Kidney tubule cell (primary cell): ENCODE results near the gene TRIM31.

Experiments used
- DNase-seq: peaks from one replicate; pipeline ENCODE4 v3.0.0-alpha.2; 2018; ENCODE audit warnings: low spot score

The TRIM31 gene, protein sequence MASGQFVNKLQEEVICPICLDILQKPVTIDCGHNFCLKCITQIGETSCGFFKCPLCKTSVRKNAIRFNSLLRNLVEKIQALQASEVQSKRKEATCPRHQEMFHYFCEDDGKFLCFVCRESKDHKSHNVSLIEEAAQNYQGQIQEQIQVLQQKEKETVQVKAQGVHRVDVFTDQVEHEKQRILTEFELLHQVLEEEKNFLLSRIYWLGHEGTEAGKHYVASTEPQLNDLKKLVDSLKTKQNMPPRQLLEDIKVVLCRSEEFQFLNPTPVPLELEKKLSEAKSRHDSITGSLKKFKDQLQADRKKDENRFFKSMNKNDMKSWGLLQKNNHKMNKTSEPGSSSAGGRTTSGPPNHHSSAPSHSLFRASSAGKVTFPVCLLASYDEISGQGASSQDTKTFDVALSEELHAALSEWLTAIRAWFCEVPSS

DNA sequence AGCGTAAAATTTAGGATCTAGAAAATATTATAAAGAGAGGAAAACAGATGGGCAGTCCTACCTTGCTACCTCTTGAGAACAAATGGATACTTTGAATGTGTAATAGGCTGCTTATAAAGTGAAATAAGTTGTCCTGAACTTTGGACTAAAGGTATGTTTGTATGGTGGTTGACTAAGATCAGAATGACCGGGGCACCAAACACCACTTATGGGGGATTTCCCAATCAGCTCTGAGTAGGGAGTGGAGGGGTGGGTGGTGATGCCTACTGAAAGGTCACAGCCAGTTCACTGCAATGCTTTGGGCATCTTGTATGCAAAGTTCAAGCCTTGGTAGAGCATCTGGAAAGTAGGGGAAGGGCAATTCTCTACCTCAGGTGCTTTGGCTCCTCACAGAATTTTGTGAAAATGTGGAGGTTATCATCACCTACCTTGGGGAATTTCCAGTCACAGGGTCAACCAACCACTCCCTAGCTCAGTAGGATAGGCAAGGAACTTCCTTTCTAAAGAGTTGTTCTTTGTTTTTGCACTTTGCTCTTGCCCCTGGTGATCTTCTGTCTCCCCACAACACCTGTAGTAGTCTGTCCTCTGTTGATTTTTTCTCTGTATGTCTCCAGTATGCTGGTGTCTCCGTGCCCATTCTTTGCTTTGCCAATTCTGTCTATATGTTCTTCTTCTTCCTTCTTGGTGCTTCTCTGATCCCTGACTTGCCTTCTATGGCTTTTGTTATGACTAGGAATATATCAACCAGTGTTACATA lies at the start of gene TRIM31:
TSS of gene TRIM31 (minus strand) at position 88 of the 757 bp plus-strand sequence. CDS start 285 bp downstream, outside the sequence.
- DNase-seq: peak; percentile 29

- no peak for DNase-seq
Observed at GRCh38 chr6:30162265-30163089, 49.6 kb upstream of the TRIM31 start.

DNA sequence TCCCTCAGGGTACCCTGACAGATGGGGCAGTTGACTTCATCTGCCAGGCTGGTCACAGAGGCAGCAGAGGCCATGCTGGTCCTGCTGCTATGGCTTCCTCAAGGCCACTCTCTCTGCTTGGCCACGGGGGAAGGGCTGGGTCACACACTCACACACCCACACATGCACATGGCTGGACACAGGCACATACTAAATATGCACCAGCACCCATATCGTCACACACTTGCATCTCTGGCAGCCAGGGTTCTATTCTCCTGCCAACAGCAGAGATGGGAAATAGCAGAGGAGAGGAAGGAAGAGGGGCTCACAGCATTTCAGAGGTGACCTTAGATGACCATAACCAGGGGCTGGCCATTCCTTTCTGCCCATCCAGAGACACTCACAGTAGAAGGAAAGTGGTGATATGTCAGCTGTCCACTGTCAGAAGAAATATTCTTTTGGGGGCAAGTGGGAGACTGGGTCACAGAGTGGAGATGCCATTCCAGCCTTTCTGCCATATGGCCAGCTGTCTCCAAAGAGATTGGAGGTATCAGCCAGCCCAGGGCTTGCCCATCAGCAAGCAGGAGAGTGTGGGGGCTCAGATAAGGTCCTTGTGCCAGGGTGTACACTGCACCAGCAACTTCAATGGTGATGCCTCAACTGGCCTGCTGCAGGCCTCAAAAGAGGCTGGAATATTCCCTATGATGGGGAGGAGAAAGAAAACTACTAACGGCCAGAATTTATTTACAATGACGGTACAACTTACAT lies 48.1 kb upstream of the TRIM31 start, which contains the start of gene TRIM10:
TSS of gene TRIM10 (minus strand) at position 427 of the 747 bp plus-strand sequence. CDS start at position 74, 353 bp downstream.
- DNase-seq: no peak

DNA sequence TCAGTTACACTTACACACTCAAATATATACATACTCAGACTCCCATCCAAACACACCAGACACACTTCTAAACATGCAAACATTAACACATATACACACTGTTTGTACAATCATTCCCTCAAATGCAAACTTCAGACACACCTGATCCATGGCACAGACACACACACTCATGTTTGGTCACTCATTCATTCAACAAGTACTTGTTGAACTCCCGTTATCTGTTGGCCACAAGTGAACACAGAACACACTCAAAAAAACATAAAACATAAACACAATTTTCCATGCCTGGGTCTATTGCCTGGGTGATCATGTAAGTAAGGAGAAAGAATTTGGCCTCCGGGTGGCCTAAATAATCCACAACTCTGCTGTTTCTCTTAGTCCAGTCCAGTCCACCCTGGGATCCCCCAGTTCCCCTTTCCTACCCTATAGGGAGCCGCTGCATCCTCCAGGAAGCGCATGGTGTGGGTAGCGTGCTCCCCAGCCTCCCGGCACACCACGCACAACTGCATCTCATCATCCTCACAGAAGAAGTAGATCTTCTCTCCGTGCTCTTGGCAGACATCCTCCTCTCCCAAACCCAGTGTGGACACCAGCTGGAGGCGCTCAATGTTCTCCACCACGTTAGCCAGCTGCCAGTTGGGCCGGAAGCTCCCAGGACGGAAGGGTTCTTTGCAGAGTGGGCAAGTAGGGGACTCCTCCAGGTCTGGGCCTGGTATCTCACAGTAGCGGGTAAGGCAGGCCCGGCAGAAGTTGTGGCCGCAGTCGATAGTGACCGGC lies 47.3 kb upstream of the TRIM31 start:
- DNase-seq: no peak

DNA sequence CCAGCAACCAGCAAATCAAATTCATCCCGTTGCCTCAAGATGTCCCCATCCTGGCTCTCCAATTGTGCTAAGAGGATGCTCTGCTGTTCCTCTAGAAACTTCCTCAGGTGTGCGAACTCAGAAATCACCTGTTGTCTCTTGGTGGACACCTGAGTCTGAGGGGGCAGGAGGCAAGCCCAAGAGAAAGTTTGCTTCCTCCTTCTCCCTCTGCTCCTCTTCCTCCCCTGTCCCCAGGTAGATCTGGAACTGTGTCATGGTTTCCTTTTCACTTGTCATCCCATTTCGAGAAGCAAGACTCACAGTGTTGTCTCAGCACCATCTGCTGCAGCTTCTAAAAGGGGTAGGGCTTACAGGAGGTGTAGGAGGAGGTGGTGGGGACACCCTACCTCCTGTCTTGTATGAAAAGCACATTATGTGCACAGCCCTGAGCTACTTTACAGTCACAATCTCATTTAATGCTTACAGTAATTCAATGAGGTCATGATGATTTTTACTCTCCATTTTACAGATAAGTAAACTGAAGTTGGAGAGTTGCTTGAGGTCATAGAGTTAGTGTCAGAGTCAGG lies 45.7 kb upstream of the TRIM31 start:
- DNase-seq: no peak

DNA sequence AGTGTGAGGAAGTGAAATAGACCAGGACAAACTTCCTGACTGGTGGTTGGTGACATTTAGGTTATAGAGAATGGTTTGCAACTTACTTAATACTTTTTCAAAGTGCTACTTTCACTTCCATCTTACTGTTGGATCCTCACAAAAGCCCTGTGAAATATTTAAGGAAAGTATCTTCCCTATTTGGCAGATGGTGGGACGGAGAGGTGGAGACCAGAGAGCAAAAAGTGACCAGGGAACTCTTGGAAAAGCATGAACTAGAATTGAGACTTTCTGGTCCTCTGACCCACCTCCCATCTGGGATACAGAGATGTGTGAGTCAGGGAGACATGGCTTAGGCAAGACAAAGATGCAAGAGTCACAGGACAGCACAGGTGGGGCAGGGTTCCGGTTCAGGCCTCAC lies 45.1 kb upstream of the TRIM31 start:
- no peak for DNase-seq

GRCh38 chr6:30157581-30157980 lies 44.7 kb upstream of the TRIM31 start:
- no peak for DNase-seq

DNA sequence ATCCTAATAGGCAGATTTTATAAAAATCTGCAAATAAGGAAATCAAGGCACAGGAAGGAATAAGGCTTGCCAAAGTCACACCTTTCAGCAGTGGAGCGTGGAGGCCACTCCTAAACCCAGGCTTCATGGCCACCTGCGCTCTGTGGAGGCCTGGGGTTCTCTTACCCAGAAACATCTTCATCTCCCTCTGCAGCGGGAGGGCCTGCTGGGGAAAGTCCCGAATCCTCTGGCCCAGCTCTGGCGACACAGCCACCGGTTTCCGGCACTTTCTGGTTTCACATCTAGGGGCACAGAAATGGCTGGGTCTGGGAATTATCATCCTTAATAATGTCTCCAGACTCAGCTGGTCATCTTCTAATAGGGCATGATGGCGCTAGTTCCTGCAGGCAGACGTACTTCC lies 43.9 kb upstream of the TRIM31 start:
- peak; percentile 7 for DNase-seq

GRCh38 chr6:30156262-30156599 lies 43.3 kb upstream of the TRIM31 start:
- peak; percentile 94 for DNase-seq

GRCh38 chr6:30155520-30156261 lies 42.8 kb upstream of the TRIM31 start:
- DNase-seq: no peak

GRCh38 chr6:30154709-30155519 lies 42.0 kb upstream of the TRIM31 start:
- DNase-seq: peak; percentile 93

- DNase-seq: no peak
Observed at GRCh38 chr6:30154061-30154460, 41.2 kb upstream of the TRIM31 start.

DNA sequence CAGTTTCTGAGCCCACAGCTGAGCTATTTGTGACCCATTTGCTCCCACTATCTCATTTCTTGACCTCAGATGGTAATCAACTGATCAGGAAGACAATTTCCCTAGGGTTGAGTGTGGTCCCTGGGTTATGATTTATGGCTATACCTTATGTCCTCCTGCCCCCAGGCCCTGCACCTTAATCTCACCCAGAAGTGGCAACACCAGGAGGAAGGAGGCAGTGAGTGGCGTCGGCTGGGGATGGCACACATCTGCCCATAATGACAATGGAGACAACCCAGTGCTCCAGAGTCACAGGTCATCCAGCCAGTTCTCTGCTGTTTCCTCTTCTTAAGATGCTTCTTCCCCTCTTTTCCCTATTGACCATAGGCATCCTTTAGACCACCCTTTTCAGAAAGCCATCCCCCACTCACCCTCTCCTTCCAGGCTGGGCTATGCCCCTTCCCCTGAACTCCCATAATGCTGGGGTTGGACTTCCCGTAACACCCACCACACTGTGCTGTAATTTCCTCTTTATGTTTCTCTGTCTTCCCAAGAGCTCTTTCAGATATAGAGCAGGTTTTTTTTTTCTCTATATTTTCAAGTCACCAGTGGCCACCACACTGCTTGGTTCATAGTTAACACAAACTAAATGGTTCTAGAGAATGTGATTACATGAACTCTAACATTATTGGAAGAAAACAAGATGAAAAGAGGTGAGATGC lies 40.2 kb upstream of the TRIM31 start:
- DNase-seq: no peak

GRCh38 chr6:30152016-30152673 lies 39.3 kb upstream of the TRIM31 start:
- peak; percentile 26 for DNase-seq

DNA sequence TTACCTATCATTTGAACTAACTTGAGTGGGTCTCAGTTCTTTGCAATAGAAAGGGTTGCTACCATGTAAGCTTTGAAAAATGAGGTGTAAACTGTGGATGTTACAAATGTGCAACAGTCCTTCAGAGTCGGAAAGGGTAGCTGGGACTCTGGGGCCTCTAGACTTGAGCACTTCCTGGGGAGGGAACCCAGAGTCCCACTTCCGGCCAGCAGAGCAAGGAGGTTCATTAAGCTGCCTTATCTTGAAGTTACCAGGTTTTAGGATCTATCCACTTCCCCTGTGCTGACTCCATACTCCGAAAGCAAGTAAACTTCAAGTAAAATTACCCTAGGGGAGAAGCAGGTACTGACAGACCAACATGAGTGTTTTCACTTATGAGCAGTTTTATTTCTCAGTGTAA lies 38.7 kb upstream of the TRIM31 start:
- no peak for DNase-seq

- DNase-seq: peak; percentile 85
Observed at GRCh38 chr6:30150671-30151395, 37.9 kb upstream of the TRIM31 start.
